ENCODE results near the gene CAMK2B. TPM values are rescaled to one million over a fixed set of nuclear protein-coding genes. Genes with fewer than 3 reads are reported as not detected.

CAMK2B gene
- total RNA-seq, 1 donor from 2014 or later, result 3.2 TPM

- no peak for DNase-seq (ENCODE audit: low spot score in 2 of 2)
Observed at GRCh38 chr7:44220358-44221112, 104.9 kb downstream of the CAMK2B start.

GRCh38 chr7:44220046-44220357 lies 105.4 kb downstream of the CAMK2B start:
- TF ChIP-seq CTCF (IDR thresholded peaks at IDR 0.05), result no peak
- Histone ChIP-seq H3K27ac (no peak overlapping the region), H3K27me3 (no peaks in the 10 kb centered on the region), H3K9me3 (no peaks in the 10 kb centered on the region), H3K36me3 (no peaks in the 10 kb centered on the region), H3K4me3 (no peak overlapping the region), H3K4me1 (no peaks in the 10 kb centered on the region)
- intact Hi-C loops (cut with DNase I), result no loop called here
- no peak for DNase-seq (ENCODE audit: low spot score in 2 of 2)

More at GRCh38 chr7:44220358-44221112, 104.9 kb downstream of the CAMK2B start:
- no peak overlapping the region for H3K4me3 ChIP-seq
- H3K27ac ChIP-seq, result no peak overlapping the region
- no peaks in the 10 kb centered on the region for H3K27me3 ChIP-seq
- H3K9me3 ChIP-seq, result no peaks in the 10 kb centered on the region
- intact Hi-C loops (cut with DNase I), result no loop called here
- no peaks in the 10 kb centered on the region for H3K36me3 ChIP-seq
- no peak for TF ChIP-seq CTCF (IDR thresholded peaks at IDR 0.05)
- no peaks in the 10 kb centered on the region for H3K4me1 ChIP-seq

GRCh38 chr7:44219371-44220045 lies 105.9 kb downstream of the CAMK2B start:
- Histone ChIP-seq H3K27me3 (no peaks in the 10 kb centered on the region), H3K27ac (no peak overlapping the region), H3K4me3 (no peak overlapping the region), H3K9me3 (no peaks in the 10 kb centered on the region), H3K4me1 (no peaks in the 10 kb centered on the region), H3K36me3 (no peaks in the 10 kb centered on the region)
- TF ChIP-seq CTCF (IDR thresholded peaks at IDR 0.05), result no peak
- no peak for DNase-seq (ENCODE audit: low spot score in 2 of 2)
- intact Hi-C loops (cut with DNase I), result no loop called here

GRCh38 chr7:44218418-44219201 lies 106.8 kb downstream of the CAMK2B start:
- Histone ChIP-seq H3K4me1 (no peaks in the 10 kb centered on the region), H3K9me3 (no peaks in the 10 kb centered on the region), H3K36me3 (peaks cover 0 to 3% of the 10 kb centered on the region in 2 donors), H3K27me3 (no peaks in the 10 kb centered on the region), H3K4me3 (no peak overlapping the region), H3K27ac (no peak overlapping the region)
- DNase-seq (ENCODE audit: low spot score in 2 of 2), result no peak
- intact Hi-C loops (cut with DNase I), result no loop called here
- TF ChIP-seq CTCF (IDR thresholded peaks at IDR 0.05), result no peak

- Histone ChIP-seq H3K27me3 (no peaks in the 10 kb centered on the region), H3K27ac (no peak overlapping the region), H3K9me3 (no peaks in the 10 kb centered on the region), H3K4me1 (no peaks in the 10 kb centered on the region), H3K36me3 (peaks cover under 1 to 9% of the 10 kb centered on the region in 2 donors), H3K4me3 (no peak overlapping the region)
- no peak for TF ChIP-seq CTCF (IDR thresholded peaks at IDR 0.05)
- no peak for DNase-seq (ENCODE audit: low spot score in 2 of 2)
- intact Hi-C loops (cut with DNase I), result no loop called here
Observed at GRCh38 chr7:44217852-44218402, 107.5 kb downstream of the CAMK2B start.
